Keratinocyte (primary cell): ENCODE data around the gene PDZRN4.

Source experiments
- CTCF ChIP-seq, 3 experiments: IDR thresholded peaks in 1 of 3; conservative IDR thresholded peaks in 1 of 3; optimal IDR thresholded peaks in 1 of 3; 2 replicates in 2 of 3; 3 replicates in 1 of 3; pipeline versions ENCODE3 to v1.5.1; 2011; ENCODE audit warnings: low read length in 3 of 3, mild to moderate bottlenecking in 3 of 3, moderate library complexity in 2 of 3, control low read depth in 1 of 3, inconsistent platforms in 1 of 3; ENCODE audit not compliant: insufficient read depth in 2 of 3; ENCODE audit errors: extremely low read depth in 1 of 3
- EZH2 ChIP-seq: IDR thresholded peaks from one replicate; pipeline ENCODE4 v1.6.1; 2012; ENCODE audit warnings: inconsistent platforms, mild to moderate bottlenecking, low read length, moderate library complexity

- TF ChIP-seq CTCF (optimal IDR thresholded peaks at IDR 0.05 in 1 of 3, IDR thresholded peaks at IDR 0.05 in 1 of 3, conservative IDR thresholded peaks at IDR 0.05 in 1 of 3; ENCODE audit: extremely low read depth in 1 of 3, insufficient read depth in 2 of 3, low read length in 3 of 3) (no peak), EZH2 (no peak)
Observed at GRCh38 chr12:41310367-41310766, 122.2 kb downstream of the PDZRN4 start.
